Measurements from ENCODE around the gene FBXO47.

The FBXO47 gene

GRCh38 chr17:38970128-38970527, 2.9 kb upstream of the FBXO47 start:
- no peak for TF ChIP-seq CTCF (IDR thresholded peaks at IDR 0.05)
- H3K4me1 Mint-ChIP-seq, result peaks cover 6% of the 10 kb centered on the region
- H3K36me3 Mint-ChIP-seq (ENCODE audit: low read depth), result peaks cover 4% of the 10 kb centered on the region
- H3K27ac Mint-ChIP-seq, result no peak overlapping the region
- peaks cover 9% of the 10 kb centered on the region for H3K27me3 Mint-ChIP-seq (ENCODE audit: low read depth, poor library complexity)
- H3K4me3 Mint-ChIP-seq, result no peak overlapping the region
- no peak for DNase-seq
- peaks cover 12% of the 10 kb centered on the region for H3K9me3 Mint-ChIP-seq

GRCh38 chr17:38969281-38969680, 2.1 kb upstream of the FBXO47 start:
- no peak overlapping the region for H3K4me3 Mint-ChIP-seq

GRCh38 chr17:38961413-38961812, 5.8 kb downstream of the FBXO47 start:
- H3K36me3 Mint-ChIP-seq (ENCODE audit: low read depth), result no peaks in the 10 kb centered on the region
- no peak for DNase-seq
- no peak overlapping the region for H3K27ac Mint-ChIP-seq
- H3K9me3 Mint-ChIP-seq, result peaks cover 1% of the 10 kb centered on the region
- TF ChIP-seq CTCF (IDR thresholded peaks at IDR 0.05), result no peak
- H3K4me1 Mint-ChIP-seq, result no peaks in the 10 kb centered on the region
- no peak overlapping the region for H3K4me3 Mint-ChIP-seq
- H3K27me3 Mint-ChIP-seq (ENCODE audit: low read depth, poor library complexity), result peaks cover 10% of the 10 kb centered on the region

More at GRCh38 chr17:38969281-38969680, 2.1 kb upstream of the FBXO47 start:
- Mint-ChIP-seq H3K27me3 (ENCODE audit: low read depth, poor library complexity) (peaks cover 9% of the 10 kb centered on the region), H3K36me3 (ENCODE audit: low read depth) (peaks cover 4% of the 10 kb centered on the region), H3K27ac (no peak overlapping the region), H3K9me3 (peaks cover 12% of the 10 kb centered on the region), H3K4me1 (peaks cover 6% of the 10 kb centered on the region)
- DNase-seq, result no peak
- no peak for TF ChIP-seq CTCF (IDR thresholded peaks at IDR 0.05)

- DNase-seq, result no peak
- Mint-ChIP-seq H3K9me3 (no peaks in the 10 kb centered on the region), H3K36me3 (ENCODE audit: low read depth) (no peaks in the 10 kb centered on the region), H3K27ac (no peak overlapping the region), H3K27me3 (ENCODE audit: low read depth, poor library complexity) (peaks cover 10% of the 10 kb centered on the region), H3K4me1 (no peaks in the 10 kb centered on the region), H3K4me3 (no peak overlapping the region)
- no peak for TF ChIP-seq CTCF (IDR thresholded peaks at IDR 0.05)
These were observed 6.8 kb downstream of the FBXO47 start for GRCh38 chr17:38960402-38960801.

- H3K4me1 Mint-ChIP-seq, result no peaks in the 10 kb centered on the region
- TF ChIP-seq CTCF (IDR thresholded peaks at IDR 0.05), result no peak
- no peaks in the 10 kb centered on the region for H3K36me3 Mint-ChIP-seq (ENCODE audit: low read depth)
- no peak for DNase-seq
- H3K4me3 Mint-ChIP-seq, result no peak overlapping the region
- H3K27ac Mint-ChIP-seq, result no peak overlapping the region
- H3K9me3 Mint-ChIP-seq, result no peaks in the 10 kb centered on the region
- H3K27me3 Mint-ChIP-seq (ENCODE audit: low read depth, poor library complexity), result peaks cover 10% of the 10 kb centered on the region
These were observed 7.7 kb downstream of the FBXO47 start for GRCh38 chr17:38959508-38959907.

GRCh38 chr17:38958756-38959155, 8.4 kb downstream of the FBXO47 start:
- Mint-ChIP-seq H3K27me3 (ENCODE audit: low read depth, poor library complexity) (peaks cover 10% of the 10 kb centered on the region), H3K4me3 (no peak overlapping the region), H3K9me3 (no peaks in the 10 kb centered on the region), H3K4me1 (no peaks in the 10 kb centered on the region), H3K36me3 (ENCODE audit: low read depth) (no peaks in the 10 kb centered on the region), H3K27ac (no peak overlapping the region)
- no peak for TF ChIP-seq CTCF (IDR thresholded peaks at IDR 0.05)
- DNase-seq, result no peak
